Right lobe of liver (tissue), 6 donors: ENCODE measurements around the gene VSIG10L. TPM values are rescaled to one million over a fixed set of nuclear protein-coding genes. Genes with fewer than 3 reads are reported as not detected.

Experiments
- ATAC-seq, 4 donors: fragments of 200-7000 bp; cut with Tn5 transposase; one replicate each; pipeline ENCODE4 v1.9.1; 2020; ENCODE audit warnings: mild to moderate bottlenecking in 4 of 4, moderate library complexity in 4 of 4
- DNase-seq, 3 donors: peaks; one replicate each; pipeline ENCODE4 v3.0.0-alpha.2; 2020
- H3K27ac ChIP-seq, 3 donors: fragments of 200-600 bp; one replicate each; pipeline ENCODE4 v1.8.0; 2022
- H3K27me3 ChIP-seq, 2 donors: fragments of 200-600 bp; one replicate each; pipeline ENCODE4 v1.8.0; 2022
- H3K36me3 ChIP-seq, 4 donors: fragments of 200-600 bp; sonication (generic) in 1 of 4; one replicate each; pipeline versions ENCODE4 v1.5.1 to v1.8.0; 2017 to 2022; ENCODE audit warnings: control low read depth in 1 of 4
- H3K4me1 ChIP-seq, 4 donors: fragments of 200-600 bp; sonication (generic) in 1 of 4; one replicate each; pipeline versions ENCODE4 v1.5.1 to v1.8.0; 2017 to 2022; ENCODE audit warnings: control low read depth in 1 of 4
- H3K4me3 ChIP-seq, 3 donors: fragments of 200-600 bp; one replicate each; pipeline ENCODE4 v1.8.0; 2022
- H3K9me3 ChIP-seq, 4 donors: fragments of 200-600 bp; sonication (generic) in 1 of 4; one replicate each; pipeline versions ENCODE4 v1.5.1 to v1.8.0; 2017 to 2022; ENCODE audit warnings: control low read depth in 1 of 4
- CTCF ChIP-seq, 4 donors: fragments of 200-600 bp in 3 of 4; fragments of 450-650 bp in 1 of 4; IDR thresholded peaks; one replicate each; pipeline versions ENCODE4 v1.5.1 to v1.8.0; 2016 to 2022; ENCODE audit warnings: antibody characterized with exemption in 4 of 4, mild to moderate bottlenecking in 2 of 4
- POLR2A ChIP-seq: fragments of 450-650 bp; IDR thresholded peaks from one replicate; pipeline ENCODE4 v1.6.1; 2017; ENCODE audit warnings: antibody characterized with exemption, mild to moderate bottlenecking
- WGBS: methylation state at CpG from one replicate; pipeline ENCODE4 v1.1.6; 2018; ENCODE audit warnings: low coverage, low lambda C conversion rate; ENCODE audit not compliant: insufficient coverage; ENCODE audit errors: missing lambda C conversion rate; 5-methylcytosine and 5-hydroxymethylcytosine counted together
- intact Hi-C, 2 donors: fragments of 100-400 bp; cut with DNase I; formaldehyde crosslinking; loops; one replicate each; pipeline versions ENCODE4 v1.11.2 to v1.14.1; 2022
- total RNA-seq, 6 experiments: library from RNA; depleted of rRNA in 2 of 6; stranded (reverse); fragments of >200 nt in 2 of 6; fragmentation: NEBNext Ultra II Directional in 3 of 6; extraction: Animal tissue kit (Norgen Biotek cat#: 25700) in 3 of 6; gene quantifications; one replicate each; pipeline versions ENCODE4 v1.1.0 to v1.2.4, GENCODE V29; 2016 to 2023
- donor health status: DM: no; HTN: yes; CAD: no.
- donor health status: DM: no; HTN: no; CAD: no.
- donor health status: DM: no; HTN: no; CAD: no.
- donor health status: DM: no; HTN: yes; CAD: no.
- donor health status: DM: no; HTN: yes; CAD: no.

The VSIG10L gene
- total RNA-seq, 6 experiments from 2014 or later = 1.3 to 4.5 (median 2.8) TPM

- Histone ChIP-seq H3K9me3 (no peaks in the 10 kb centered on the region), H3K36me3 (peaks cover 0 to 54% (median 26%) of the 10 kb centered on the region in 4 donors), H3K4me3 (no peak overlapping the region), H3K27ac (peak overlapping the region in 1 of 3 donors; percentile 24), H3K27me3 (no peaks in the 10 kb centered on the region), H3K4me1 (peaks cover 0 to 41% (median 6%) of the 10 kb centered on the region in 4 donors)
- TF ChIP-seq CTCF (IDR thresholded peaks at IDR 0.05) (no peak), POLR2A (no peak)
- ATAC-seq = peak; percentile 30 to 68 (median 37)
- intact Hi-C loops = no loop called here
- 47% methylated on average over 9 of the region's 10 CpGs for WGBS
- DNase-seq = no peak
These were observed 5.4 kb upstream of the VSIG10L start for GRCh38 chr19:51347209-51347928.

GRCh38 chr19:51346742-51347141 is 4.8 kb upstream of the VSIG10L start:
- Histone ChIP-seq H3K27me3 (no peaks in the 10 kb centered on the region), H3K9me3 (no peaks in the 10 kb centered on the region), H3K36me3 (peaks cover 0 to 49% (median 24%) of the 10 kb centered on the region in 4 donors), H3K4me3 (no peak overlapping the region), H3K4me1 (peaks cover 0 to 35% (median 6%) of the 10 kb centered on the region in 4 donors), H3K27ac (no peak overlapping the region)
- no peak for ATAC-seq
- DNase-seq = no peak
- TF ChIP-seq CTCF (IDR thresholded peaks at IDR 0.05) (no peak), POLR2A (no peak)
- intact Hi-C loops = no loop called here
- 84% methylated on average over 8 of the region's 17 CpGs for WGBS

GRCh38 chr19:51345076-51345620 is 3.2 kb upstream of the VSIG10L start:
- no peaks in the 10 kb centered on the region for H3K9me3 ChIP-seq
- H3K4me1 ChIP-seq = peaks cover 0 to 27% (median 6%) of the 10 kb centered on the region in 4 donors
- ATAC-seq = no peak
- 100% methylated on average over 1 of the region's 9 CpGs for WGBS
- TF ChIP-seq POLR2A (no peak), CTCF (IDR thresholded peaks at IDR 0.05) (no peak)
- DNase-seq = no peak
- intact Hi-C loops = no loop called here
- no peak overlapping the region for H3K4me3 ChIP-seq
- H3K27me3 ChIP-seq = no peaks in the 10 kb centered on the region
- H3K27ac ChIP-seq = no peak overlapping the region
- H3K36me3 ChIP-seq = peaks cover 0 to 37% (median 17%) of the 10 kb centered on the region in 4 donors

GRCh38 chr19:51342631-51343569 is 961 bp upstream of the VSIG10L start:
- H3K27me3 ChIP-seq = no peaks in the 10 kb centered on the region
- peaks cover 0 to 25% (median 1%) of the 10 kb centered on the region in 4 donors for H3K4me1 ChIP-seq
- H3K9me3 ChIP-seq = no peaks in the 10 kb centered on the region
- no peak for DNase-seq
- ATAC-seq = no peak
- no peak for TF ChIP-seq CTCF (IDR thresholded peaks at IDR 0.05)
- TF ChIP-seq POLR2A = no peak
- intact Hi-C loops = no loop called here
- no peak overlapping the region for H3K27ac ChIP-seq
- peaks cover 0 to 27% (median 12%) of the 10 kb centered on the region in 4 donors for H3K36me3 ChIP-seq
- WGBS = 56% methylated on average over 6 of the region's 9 CpGs
- no peak overlapping the region for H3K4me3 ChIP-seq
